Body of pancreas (tissue), 4 donors: ENCODE measurements around the gene FNDC3B.

Source experiments
- POLR2A ChIP-seq, 3 donors: fragments of 450-650 bp; IDR thresholded peaks; one replicate each; pipeline ENCODE4 v1.6.1; 2016; ENCODE audit warnings: antibody characterized with exemption in 3 of 3, mild to moderate bottlenecking in 2 of 3
- TF ChIP-seq, protein P1 (sequence below), 7 experiments: fragments of 450-650 bp in 4 of 7; fragments of 200-600 bp in 3 of 7; sonication (generic) in 3 of 7; IDR thresholded peaks; one replicate each; pipeline ENCODE4 v1.5.1; 2016 to 2019; ENCODE audit warnings: antibody characterized with exemption in 7 of 7

DNA sequence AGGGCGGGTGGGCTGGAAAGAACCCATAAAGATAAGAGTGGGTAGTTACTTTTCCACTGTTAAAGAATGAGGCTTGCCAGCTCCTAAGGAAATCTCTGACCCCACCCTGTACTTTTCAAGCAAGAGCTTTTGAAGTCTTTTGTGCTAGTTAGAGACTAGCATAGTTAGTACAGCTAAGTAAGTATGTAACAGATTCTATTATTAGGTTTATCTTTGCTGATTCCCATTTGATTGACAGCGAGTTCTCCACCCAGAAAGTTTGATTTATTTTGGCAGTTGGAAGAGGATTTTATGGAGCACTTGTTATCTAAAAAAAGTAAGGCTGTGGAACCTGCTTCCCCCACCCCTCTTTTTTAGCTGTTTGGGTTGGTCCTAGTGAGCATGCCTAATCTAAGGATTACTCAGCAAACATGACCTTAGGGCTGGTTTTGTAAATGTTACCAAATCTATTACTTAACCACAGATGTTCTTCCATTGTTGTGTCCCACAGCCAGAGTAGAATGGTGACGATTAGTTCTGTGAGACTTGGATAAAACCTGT, 57.6 kb downstream of the FNDC3B start:
- TF ChIP-seq, protein P1, sequence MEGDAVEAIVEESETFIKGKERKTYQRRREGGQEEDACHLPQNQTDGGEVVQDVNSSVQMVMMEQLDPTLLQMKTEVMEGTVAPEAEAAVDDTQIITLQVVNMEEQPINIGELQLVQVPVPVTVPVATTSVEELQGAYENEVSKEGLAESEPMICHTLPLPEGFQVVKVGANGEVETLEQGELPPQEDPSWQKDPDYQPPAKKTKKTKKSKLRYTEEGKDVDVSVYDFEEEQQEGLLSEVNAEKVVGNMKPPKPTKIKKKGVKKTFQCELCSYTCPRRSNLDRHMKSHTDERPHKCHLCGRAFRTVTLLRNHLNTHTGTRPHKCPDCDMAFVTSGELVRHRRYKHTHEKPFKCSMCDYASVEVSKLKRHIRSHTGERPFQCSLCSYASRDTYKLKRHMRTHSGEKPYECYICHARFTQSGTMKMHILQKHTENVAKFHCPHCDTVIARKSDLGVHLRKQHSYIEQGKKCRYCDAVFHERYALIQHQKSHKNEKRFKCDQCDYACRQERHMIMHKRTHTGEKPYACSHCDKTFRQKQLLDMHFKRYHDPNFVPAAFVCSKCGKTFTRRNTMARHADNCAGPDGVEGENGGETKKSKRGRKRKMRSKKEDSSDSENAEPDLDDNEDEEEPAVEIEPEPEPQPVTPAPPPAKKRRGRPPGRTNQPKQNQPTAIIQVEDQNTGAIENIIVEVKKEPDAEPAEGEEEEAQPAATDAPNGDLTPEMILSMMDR (IDR thresholded peaks at IDR 0.05): peak in 1 of 7 experiments; percentile 4
- TF ChIP-seq POLR2A (IDR thresholded peaks at IDR 0.05): no peak
